ENCODE measurements around the gene CABP1.

CABP1 gene

GRCh38 chr12:120649442-120650232, 9.2 kb downstream of the CABP1 start:
- TF ChIP-seq CTCF (IDR thresholded peaks at IDR 0.05; ENCODE audit: low read depth, low read length, missing control alignments): peak; percentile 0
- DNase-seq (ENCODE audit: extremely low read depth, low read depth): no peak
- H3K4me3 ChIP-seq (replicated peaks; ENCODE audit: low read depth, low read length): peak overlapping the region; percentile 37

- no peak overlapping the region for H3K4me3 ChIP-seq (replicated peaks; ENCODE audit: low read depth, low read length)
- no peak for DNase-seq (ENCODE audit: extremely low read depth, low read depth)
- TF ChIP-seq CTCF (IDR thresholded peaks at IDR 0.05; ENCODE audit: low read depth, low read length, missing control alignments): no peak
Observed at GRCh38 chr12:120650233-120650690, 9.8 kb downstream of the CABP1 start.

GRCh38 chr12:120651821-120652220, 11.4 kb downstream of the CABP1 start:
- no peak for DNase-seq (ENCODE audit: extremely low read depth, low read depth)
- H3K4me3 ChIP-seq (replicated peaks; ENCODE audit: low read depth, low read length): no peak overlapping the region
- no peak for TF ChIP-seq CTCF (IDR thresholded peaks at IDR 0.05; ENCODE audit: low read depth, low read length, missing control alignments)

GRCh38 chr12:120652656-120653435, 12.4 kb downstream of the CABP1 start:
- DNase-seq (ENCODE audit: extremely low read depth, low read depth): no peak
- TF ChIP-seq CTCF (IDR thresholded peaks at IDR 0.05; ENCODE audit: low read depth, low read length, missing control alignments): no peak
- H3K4me3 ChIP-seq (replicated peaks; ENCODE audit: low read depth, low read length): no peak overlapping the region

- no peak for DNase-seq (ENCODE audit: extremely low read depth, low read depth)
- TF ChIP-seq CTCF (IDR thresholded peaks at IDR 0.05; ENCODE audit: low read depth, low read length, missing control alignments): no peak
- H3K4me3 ChIP-seq (replicated peaks; ENCODE audit: low read depth, low read length): no peak overlapping the region
Observed at GRCh38 chr12:120653611-120654010, 13.2 kb downstream of the CABP1 start.

- no peak overlapping the region for H3K4me3 ChIP-seq (replicated peaks; ENCODE audit: low read depth, low read length)
- no peak for TF ChIP-seq CTCF (IDR thresholded peaks at IDR 0.05; ENCODE audit: low read depth, low read length, missing control alignments)
- no peak for DNase-seq (ENCODE audit: extremely low read depth, low read depth)
Observed at GRCh38 chr12:120654656-120655055, 14.2 kb downstream of the CABP1 start.

Measured in HFF-Myc (cell line).